Measurements from ENCODE around the gene COX7A1. TPM values are rescaled to one million over a fixed set of nuclear protein-coding genes. Genes with fewer than 3 reads are reported as not detected.
A peak's percentile ranks its signal among the peaks of the same experiment; 100 is the strongest.

COX7A1 gene
- total and polyA plus RNA-seq, 4 experiments from 2014 or later, result not detected

DNA sequence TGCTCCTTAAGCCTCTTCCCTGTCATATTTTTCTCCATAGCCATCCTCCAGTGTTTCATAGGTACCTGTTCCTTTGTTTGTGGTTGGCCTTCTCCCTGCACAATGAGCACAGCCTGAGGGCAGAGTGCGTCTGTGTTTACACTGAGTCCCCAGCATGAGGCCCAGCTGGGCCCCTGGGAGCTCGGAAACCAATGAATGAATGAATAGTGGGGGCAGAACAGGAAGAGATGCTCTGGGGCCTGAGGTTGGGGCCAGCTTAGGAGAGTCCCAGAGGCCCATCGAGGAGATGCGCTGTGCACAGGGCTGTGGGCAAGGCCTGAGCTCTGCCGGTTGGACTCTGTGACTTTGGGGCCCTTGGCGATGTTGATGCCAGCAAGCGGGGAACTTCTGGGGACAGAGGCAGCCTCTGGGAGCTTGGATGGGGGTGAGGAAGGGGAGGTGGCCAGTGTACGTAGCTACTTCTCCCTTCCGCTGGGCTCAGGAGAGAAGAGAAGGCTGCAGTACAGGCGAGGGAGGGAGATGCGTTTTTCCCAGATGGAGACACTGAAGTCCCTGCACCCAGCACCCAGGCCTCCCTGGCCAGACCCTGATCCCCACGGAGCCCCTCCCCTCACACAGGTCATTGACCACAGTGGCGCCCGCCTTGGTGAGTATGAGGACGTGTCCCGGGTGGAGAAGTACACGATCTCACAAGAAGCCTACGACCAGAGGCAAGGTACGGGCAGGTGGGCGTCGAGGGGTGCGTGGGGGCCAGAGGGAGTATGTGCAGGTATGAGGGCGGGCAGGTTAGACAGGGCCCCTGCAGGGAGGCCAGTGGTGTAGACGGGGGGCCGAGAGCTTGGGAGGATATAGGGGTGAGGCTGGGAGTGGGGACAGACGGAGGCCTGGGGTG lies 31.9 kb downstream of the COX7A1 start:
- no peak overlapping the region for H3K27ac ChIP-seq (ENCODE audit: low read depth, low read length)
- H3K27me3 ChIP-seq (ENCODE audit: insufficient read depth, low read length), result no peaks in the 10 kb centered on the region
- H3K36me3 Mint-ChIP-seq, result peaks cover 21 to 49% of the 10 kb centered on the region in 2 donors
- H3K4me1 Mint-ChIP-seq, result peaks cover 15 to 32% (median 21%) of the 10 kb centered on the region in 4 donors
- ChIA-PET POLR2A (ENCODE audit: partially characterized antibody) (no interaction called here), CTCF (ENCODE audit: partially characterized antibody) (interaction anchor here (1.1 kb wide), 1 partner anchor 49 kb away, joined by 4 read pairs; no protein-coding TSS in a partner anchor)
- H3K36me3 ChIP-seq (ENCODE audit: insufficient read depth, low read length), result peaks cover 30% of the 10 kb centered on the region
- H3K4me3 Mint-ChIP-seq, result peak overlapping the region in 3 of 8 donors; percentile 32 to 55 (median 46)
- intact Hi-C loops (cut with micrococcal nuclease), result no loop called here
- H3K27ac Mint-ChIP-seq, result peak overlapping the region in 4 of 7 donors; percentile 36 to 63 (median 56)
- no peak overlapping the region for H3K4me3 ChIP-seq (ENCODE audit: low read length in 2 of 2)
- no peaks in the 10 kb centered on the region for H3K9me3 ChIP-seq (ENCODE audit: control insufficient read depth in 1 of 2, low read length in 2 of 2)
- peaks cover 16% of the 10 kb centered on the region for H3K4me1 ChIP-seq (ENCODE audit: insufficient read depth, low read length)
- no peaks in the 10 kb centered on the region for H3K9me3 Mint-ChIP-seq
- DNase-seq, result no peak
- H3K27me3 Mint-ChIP-seq, result no peaks in the 10 kb centered on the region

DNA sequence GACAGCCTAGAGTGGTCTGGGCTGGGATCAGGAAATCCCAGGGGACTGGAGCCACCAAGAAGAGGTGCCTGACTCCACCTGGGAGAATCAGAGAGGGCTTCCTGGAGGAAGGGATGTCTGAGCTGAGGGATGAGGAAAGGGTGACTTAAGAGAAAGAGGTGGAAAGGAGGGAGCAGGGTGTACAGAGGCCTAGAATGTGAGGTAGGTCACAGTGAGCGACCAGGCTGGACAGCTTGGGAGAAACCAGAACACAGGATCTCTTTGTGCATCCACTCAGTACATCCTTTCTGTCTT lies 36.0 kb downstream of the COX7A1 start:
- no peaks in the 10 kb centered on the region for H3K9me3 ChIP-seq (ENCODE audit: control insufficient read depth in 1 of 2, low read length in 2 of 2)
- Mint-ChIP-seq H3K36me3 (peaks cover 20 to 50% of the 10 kb centered on the region in 2 donors), H3K4me1 (peaks cover 25 to 57% (median 39%) of the 10 kb centered on the region in 4 donors), H3K27me3 (peaks cover 0 to 2% of the 10 kb centered on the region in 2 donors), H3K9me3 (peaks cover 0 to 6% (median 0%) of the 10 kb centered on the region in 8 donors), H3K27ac (peak overlapping the region; percentile 95 to 100 (median 98)), H3K4me3 (peak overlapping the region; percentile 89 to 99 (median 94))
- peak overlapping the region; percentile 69 to 75 for H3K4me3 ChIP-seq (ENCODE audit: low read length in 2 of 2)
- H3K27ac ChIP-seq (ENCODE audit: low read depth, low read length), result peak overlapping the region; percentile 80
- intact Hi-C loops (cut with micrococcal nuclease), result loop anchor here (5.0 to 10.0 kb wide), 3 partner anchors 159 to 1099 kb away; partner anchors contain the start of genes ZNF383 and ZNF585B
- POLR2A ChIA-PET (ENCODE audit: partially characterized antibody), result interaction anchor here (1.1 to 3.1 kb wide), 10 partner anchors 9 to 457 kb away, joined by 3 to 34 read pairs (median 12); partner anchors contain the start of genes ALKBH6, CAPNS1, SDHAF1 and ZNF146
- no peaks in the 10 kb centered on the region for H3K27me3 ChIP-seq (ENCODE audit: insufficient read depth, low read length)
- H3K4me1 ChIP-seq (ENCODE audit: insufficient read depth, low read length), result peaks cover 30% of the 10 kb centered on the region
- DNase-seq, result no peak
- H3K36me3 ChIP-seq (ENCODE audit: insufficient read depth, low read length), result peaks cover 26% of the 10 kb centered on the region
- CTCF ChIA-PET (ENCODE audit: partially characterized antibody), result interaction anchor here (2.1 to 4.3 kb wide), 2 partner anchors 11 to 158 kb away, joined by 6 to 21 read pairs; no protein-coding TSS in a partner anchor

DNA sequence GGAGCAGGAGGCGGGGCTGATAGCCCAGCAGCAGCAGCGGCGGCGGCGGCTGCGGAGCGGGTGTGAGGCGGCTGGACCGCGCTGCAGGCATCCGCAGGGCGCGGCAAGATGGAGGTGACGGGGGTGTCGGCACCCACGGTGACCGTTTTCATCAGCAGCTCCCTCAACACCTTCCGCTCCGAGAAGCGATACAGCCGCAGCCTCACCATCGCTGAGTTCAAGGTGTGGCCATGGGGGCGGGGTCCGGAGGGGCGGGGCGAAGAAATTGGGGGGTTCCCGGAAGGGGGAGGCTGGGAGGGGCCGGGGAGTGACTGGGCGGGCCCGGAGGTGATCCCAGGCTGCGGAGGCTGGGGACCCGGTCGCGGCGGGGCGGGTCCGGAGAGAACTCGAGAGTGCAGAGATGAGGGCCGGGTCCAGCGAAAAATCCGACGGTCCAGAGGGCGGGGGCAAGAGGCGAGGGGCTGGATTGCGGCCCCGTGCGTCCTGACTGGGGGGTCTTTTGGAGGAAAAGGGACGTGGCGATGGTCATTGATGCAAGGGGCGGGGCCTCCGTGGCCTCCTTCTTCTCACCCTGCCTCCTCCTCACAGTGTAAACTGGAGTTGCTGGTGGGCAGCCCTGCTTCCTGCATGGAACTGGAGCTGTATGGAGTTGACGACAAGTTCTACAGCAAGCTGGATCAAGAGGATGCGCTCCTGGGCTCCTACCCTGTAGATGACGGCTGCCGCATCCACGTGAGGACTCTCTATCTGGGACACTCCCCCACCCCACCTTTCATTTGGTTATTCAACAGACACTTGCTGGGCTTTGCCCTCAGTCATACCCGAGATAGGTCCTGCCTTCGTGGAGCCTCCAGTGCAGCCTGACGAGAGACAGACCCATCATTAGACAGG lies 36.5 kb downstream of the COX7A1 start, which contains the start of gene TBCB:
Gene TBCB, plus strand, starts transcription at position 16 of the 891 bp plus-strand sequence. Its CDS starts 93 bp downstream, at position 109.
- peak within 1 kb of the TSS; percentile 89 to 99 (median 94) for H3K4me3 Mint-ChIP-seq
- ChIA-PET POLR2A (ENCODE audit: partially characterized antibody) (interaction anchor here (0.6 to 3.1 kb wide), 28 partner anchors 10 to 1391 kb away, joined by 3 to 34 read pairs (median 4); partner anchors contain the start of genes ALKBH6, CAPNS1, COX6B1 and PSENEN), CTCF (ENCODE audit: partially characterized antibody) (interaction anchor here (1.3 to 4.3 kb wide), 3 partner anchors 12 to 157 kb away, joined by 3 to 21 read pairs (median 6); partner anchors contain the start of gene THAP8)
- Histone ChIP-seq H3K4me3 (ENCODE audit: low read length in 2 of 2) (peak within 1 kb of the TSS; percentile 75 to 99), H3K27ac (ENCODE audit: low read depth, low read length) (peak within 1 kb of the TSS; percentile 80), H3K27me3 (ENCODE audit: insufficient read depth, low read length) (no peaks in the 10 kb centered on the region), H3K36me3 (ENCODE audit: insufficient read depth, low read length) (peaks cover 26% of the 10 kb centered on the region), H3K9me3 (ENCODE audit: control insufficient read depth in 1 of 2, low read length in 2 of 2) (no peaks in the 10 kb centered on the region), H3K4me1 (ENCODE audit: insufficient read depth, low read length) (peaks cover 30% of the 10 kb centered on the region)
- peaks cover 25 to 57% (median 39%) of the 10 kb centered on the region in 4 donors for H3K4me1 Mint-ChIP-seq
- intact Hi-C loops (cut with micrococcal nuclease), result loop anchor here (1.0 to 10.0 kb wide), 9 partner anchors 12 to 1099 kb away; partner anchors contain the start of genes ALKBH6, SDHAF1, THAP8 and WDR62
- peaks cover 0 to 2% of the 10 kb centered on the region in 2 donors for H3K27me3 Mint-ChIP-seq
- peaks cover 20 to 50% of the 10 kb centered on the region in 2 donors for H3K36me3 Mint-ChIP-seq
- peaks cover 0 to 6% (median 0%) of the 10 kb centered on the region in 8 donors for H3K9me3 Mint-ChIP-seq
- H3K27ac Mint-ChIP-seq, result peak within 1 kb of the TSS; percentile 95 to 100 (median 98)
- no peak for DNase-seq

DNA sequence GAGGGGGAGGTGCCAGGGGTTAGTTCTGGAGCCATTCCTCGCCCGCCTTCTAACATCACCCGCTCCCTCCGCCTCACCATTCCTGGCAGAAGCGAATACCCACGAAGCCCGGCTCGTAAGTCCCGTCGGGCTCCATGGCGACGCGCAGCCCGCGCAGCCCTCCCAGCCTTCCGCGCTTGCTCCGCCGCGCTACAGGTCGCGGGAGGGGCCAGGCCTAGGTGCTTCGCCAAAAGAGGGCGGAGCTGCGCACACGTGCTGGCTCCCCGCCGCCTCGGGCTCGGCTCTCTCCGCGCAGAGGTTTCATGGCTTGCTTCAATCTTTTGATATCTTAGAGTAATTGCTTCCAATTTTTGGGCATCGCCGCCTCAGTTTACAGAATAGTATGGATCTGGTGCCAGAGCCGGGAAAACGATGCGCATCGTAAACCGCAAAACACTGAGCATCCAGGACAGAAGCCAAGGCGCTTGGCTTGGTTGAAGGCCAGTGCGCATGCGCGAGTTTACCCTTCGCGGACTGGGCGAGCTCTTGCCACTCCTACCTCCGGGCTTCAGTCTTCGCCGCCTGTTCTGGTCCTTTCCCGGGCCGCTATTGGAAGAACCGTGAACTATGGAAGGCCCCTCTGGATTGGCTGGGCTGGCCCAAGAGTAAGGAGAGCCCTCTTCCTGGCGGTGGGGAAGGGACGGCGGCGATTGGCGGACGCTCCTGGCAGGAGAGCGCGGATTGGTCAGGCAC lies 37.4 kb downstream of the COX7A1 start, which contains the start of gene POLR2I:
Gene POLR2I, minus strand, starts transcription at position 155 of the 732 bp plus-strand sequence. Its CDS starts 19 bp downstream, at position 136.
- Histone ChIP-seq H3K4me1 (ENCODE audit: insufficient read depth, low read length) (peaks cover 30% of the 10 kb centered on the region), H3K4me3 (ENCODE audit: low read length in 2 of 2) (peak within 1 kb of the TSS; percentile 75 to 99), H3K27me3 (ENCODE audit: insufficient read depth, low read length) (no peaks in the 10 kb centered on the region), H3K27ac (ENCODE audit: low read depth, low read length) (peak within 1 kb of the TSS; percentile 80), H3K36me3 (ENCODE audit: insufficient read depth, low read length) (peaks cover 19% of the 10 kb centered on the region), H3K9me3 (ENCODE audit: control insufficient read depth in 1 of 2, low read length in 2 of 2) (no peaks in the 10 kb centered on the region)
- DNase-seq, result peak; percentile 99 to 100 (median 100)
- Mint-ChIP-seq H3K27me3 (peaks cover 0 to 2% of the 10 kb centered on the region in 2 donors), H3K4me1 (peaks cover 22 to 52% (median 37%) of the 10 kb centered on the region in 4 donors), H3K9me3 (peaks cover 0 to 6% (median 0%) of the 10 kb centered on the region in 8 donors), H3K4me3 (peak within 1 kb of the TSS; percentile 89 to 99 (median 94)), H3K36me3 (peaks cover 17 to 43% of the 10 kb centered on the region in 2 donors), H3K27ac (peak within 1 kb of the TSS; percentile 95 to 100 (median 98))
- CTCF ChIA-PET (ENCODE audit: partially characterized antibody), result interaction anchor here (1.3 to 4.3 kb wide), 3 partner anchors 13 to 156 kb away, joined by 3 to 21 read pairs (median 6); partner anchors contain the start of gene THAP8
- POLR2A ChIA-PET (ENCODE audit: partially characterized antibody), result interaction anchor here (0.6 to 3.1 kb wide), 28 partner anchors 10 to 1391 kb away, joined by 3 to 34 read pairs (median 4); partner anchors contain the start of genes ALKBH6, CAPNS1, COX6B1 and PSENEN
- intact Hi-C loops (cut with micrococcal nuclease), result loop anchor here (1.0 to 10.0 kb wide), 9 partner anchors 12 to 1100 kb away; partner anchors contain the start of genes ALKBH6, SDHAF1, THAP8 and WDR62

DNA sequence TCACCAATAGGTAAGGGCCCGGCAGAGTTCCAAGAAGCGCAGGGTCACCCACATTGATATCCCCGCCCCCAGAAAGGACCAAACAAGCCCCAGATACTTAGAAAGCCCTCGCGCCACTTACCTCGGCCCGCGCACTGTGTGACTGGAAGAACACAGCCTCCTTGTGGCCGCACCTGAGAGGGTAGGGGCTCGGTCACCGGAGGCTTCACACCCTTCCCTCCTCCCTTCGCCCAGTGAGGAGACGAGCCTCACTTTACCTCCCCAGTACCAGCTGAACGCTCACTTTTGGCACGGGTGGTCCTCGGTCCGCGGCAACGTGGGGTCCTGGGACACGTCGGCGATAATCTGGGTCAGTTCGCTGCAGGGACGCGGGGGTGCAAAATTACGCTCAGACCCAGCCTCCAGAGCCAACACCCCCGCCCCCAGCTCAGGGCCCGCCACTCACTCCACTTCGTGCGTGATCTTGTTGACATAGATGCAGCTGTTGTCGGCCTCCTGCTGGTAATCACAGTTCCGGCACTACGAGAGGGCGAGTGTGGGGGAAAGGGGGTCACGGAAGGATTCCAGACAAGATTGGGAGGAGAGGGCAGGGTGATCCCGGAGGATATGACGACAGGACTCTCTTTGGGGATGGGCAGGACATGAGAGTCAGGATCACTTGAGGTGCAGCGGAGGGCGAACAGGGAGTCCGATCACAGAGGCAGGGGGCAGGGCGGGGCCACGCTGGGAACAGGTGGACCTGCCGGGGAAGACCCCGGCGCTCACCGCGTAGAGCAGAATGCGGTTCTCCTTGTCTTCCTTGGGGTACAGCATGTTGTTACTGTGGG lies 38.1 kb downstream of the COX7A1 start:
- ChIA-PET CTCF (ENCODE audit: partially characterized antibody) (interaction anchor here (1.3 to 4.3 kb wide), 2 partner anchors 13 to 61 kb away, joined by 3 to 21 read pairs; partner anchors contain the start of gene THAP8), POLR2A (ENCODE audit: partially characterized antibody) (interaction anchor here (0.5 to 3.1 kb wide), 14 partner anchors 9 to 466 kb away, joined by 3 to 34 read pairs (median 10); partner anchors contain the start of genes ALKBH6, CAPNS1, COX6B1 and SDHAF1)
- Histone ChIP-seq H3K27ac (ENCODE audit: low read depth, low read length) (peak overlapping the region; percentile 80), H3K36me3 (ENCODE audit: insufficient read depth, low read length) (peaks cover 14% of the 10 kb centered on the region), H3K9me3 (ENCODE audit: control insufficient read depth in 1 of 2, low read length in 2 of 2) (no peaks in the 10 kb centered on the region), H3K4me3 (ENCODE audit: low read length in 2 of 2) (peak overlapping the region; percentile 75 to 99), H3K27me3 (ENCODE audit: insufficient read depth, low read length) (no peaks in the 10 kb centered on the region), H3K4me1 (ENCODE audit: insufficient read depth, low read length) (peaks cover 30% of the 10 kb centered on the region)
- peaks cover 21 to 51% (median 36%) of the 10 kb centered on the region in 4 donors for H3K4me1 Mint-ChIP-seq
- peak overlapping the region; percentile 89 to 99 (median 94) for H3K4me3 Mint-ChIP-seq
- DNase-seq, result peak in 2 of 5 donors; percentile 22 to 60
- peaks cover 0 to 6% (median 0%) of the 10 kb centered on the region in 8 donors for H3K9me3 Mint-ChIP-seq
- intact Hi-C loops (cut with micrococcal nuclease), result loop anchor here (2.0 to 10.0 kb wide), 3 partner anchors 119 to 1101 kb away; partner anchors contain the start of genes SDHAF1, ZNF383 and ZNF585B
- peaks cover 16 to 42% of the 10 kb centered on the region in 2 donors for H3K36me3 Mint-ChIP-seq
- H3K27me3 Mint-ChIP-seq, result peaks cover 0 to 2% of the 10 kb centered on the region in 2 donors
- H3K27ac Mint-ChIP-seq, result peak overlapping the region; percentile 95 to 100 (median 98)

Measured in CD4-positive, alpha-beta memory T cell (primary cell).